Fibroblast of villous mesenchyme (primary cell): ENCODE measurements around the gene KBTBD12. TPM values are rescaled to one million over a fixed set of nuclear protein-coding genes. Genes with fewer than 3 reads are reported as not detected.
"Not testable (repeated sequence)": the region's sequence is repeated elsewhere in the genome, so short reads cannot be mapped to it uniquely, and the experiment has no call there.

ENCODE experiments used
- DNase-seq: peaks from one replicate; pipeline ENCODE4 v3.0.0-alpha.2; 2010; ENCODE audit warnings: low read depth
- H3K4me3 ChIP-seq: 2 replicates; pipeline ENCODE4 v1.5.1; 2011; ENCODE audit warnings: low read depth, mild to moderate bottlenecking, low read length
- total RNA-seq: library from RNA; depleted of rRNA; stranded (reverse); fragments of >200 nt; gene quantifications from 2 replicates; pipeline ENCODE4 v1.2.3, GENCODE V29; 2012
- TF ChIP-seq, protein P1 (sequence below): IDR thresholded peaks from 2 replicates; pipeline ENCODE4 v1.5.1; 2012; ENCODE audit warnings: low read depth, mild to moderate bottlenecking, low read length; ENCODE audit not compliant: insufficient read depth

KBTBD12 gene
- total RNA-seq, 1 donor: not detected

- peak; percentile 57 for DNase-seq
- TF ChIP-seq, protein P1, sequence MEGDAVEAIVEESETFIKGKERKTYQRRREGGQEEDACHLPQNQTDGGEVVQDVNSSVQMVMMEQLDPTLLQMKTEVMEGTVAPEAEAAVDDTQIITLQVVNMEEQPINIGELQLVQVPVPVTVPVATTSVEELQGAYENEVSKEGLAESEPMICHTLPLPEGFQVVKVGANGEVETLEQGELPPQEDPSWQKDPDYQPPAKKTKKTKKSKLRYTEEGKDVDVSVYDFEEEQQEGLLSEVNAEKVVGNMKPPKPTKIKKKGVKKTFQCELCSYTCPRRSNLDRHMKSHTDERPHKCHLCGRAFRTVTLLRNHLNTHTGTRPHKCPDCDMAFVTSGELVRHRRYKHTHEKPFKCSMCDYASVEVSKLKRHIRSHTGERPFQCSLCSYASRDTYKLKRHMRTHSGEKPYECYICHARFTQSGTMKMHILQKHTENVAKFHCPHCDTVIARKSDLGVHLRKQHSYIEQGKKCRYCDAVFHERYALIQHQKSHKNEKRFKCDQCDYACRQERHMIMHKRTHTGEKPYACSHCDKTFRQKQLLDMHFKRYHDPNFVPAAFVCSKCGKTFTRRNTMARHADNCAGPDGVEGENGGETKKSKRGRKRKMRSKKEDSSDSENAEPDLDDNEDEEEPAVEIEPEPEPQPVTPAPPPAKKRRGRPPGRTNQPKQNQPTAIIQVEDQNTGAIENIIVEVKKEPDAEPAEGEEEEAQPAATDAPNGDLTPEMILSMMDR: peak; percentile 21
- H3K4me3 ChIP-seq: no peak overlapping the region
These were observed 24.9 kb upstream of the KBTBD12 start for GRCh38 chr3:127889976-127890650.

- not testable (repeated sequence) for H3K4me3 ChIP-seq
- TF ChIP-seq, protein P1: peak; percentile 28
- peak; percentile 22 for DNase-seq
These were observed 24.3 kb upstream of the KBTBD12 start for GRCh38 chr3:127890651-127891290.

DNA sequence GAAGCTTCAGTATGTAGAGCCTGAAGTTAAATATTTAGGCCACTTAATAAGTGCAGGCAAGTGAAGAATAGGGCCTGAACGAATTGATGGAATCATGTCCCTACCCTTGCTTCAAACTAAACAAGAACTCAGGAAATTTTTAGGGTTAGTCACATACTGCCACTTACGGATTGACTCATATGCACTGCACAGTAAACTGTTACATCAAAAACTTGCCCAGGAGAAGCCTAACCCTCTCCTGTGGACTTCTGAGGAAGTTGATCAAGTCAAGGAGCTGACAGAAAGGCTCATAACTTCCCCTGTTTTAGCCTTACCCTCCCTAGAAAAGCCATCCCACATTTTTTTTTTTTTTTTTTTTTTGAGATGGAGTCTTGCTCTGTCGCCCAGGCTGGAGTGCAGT, 20.6 kb upstream of the KBTBD12 start:
- TF ChIP-seq, protein P1: no peak
- no peak overlapping the region for H3K4me3 ChIP-seq
- DNase-seq: no peak

DNA sequence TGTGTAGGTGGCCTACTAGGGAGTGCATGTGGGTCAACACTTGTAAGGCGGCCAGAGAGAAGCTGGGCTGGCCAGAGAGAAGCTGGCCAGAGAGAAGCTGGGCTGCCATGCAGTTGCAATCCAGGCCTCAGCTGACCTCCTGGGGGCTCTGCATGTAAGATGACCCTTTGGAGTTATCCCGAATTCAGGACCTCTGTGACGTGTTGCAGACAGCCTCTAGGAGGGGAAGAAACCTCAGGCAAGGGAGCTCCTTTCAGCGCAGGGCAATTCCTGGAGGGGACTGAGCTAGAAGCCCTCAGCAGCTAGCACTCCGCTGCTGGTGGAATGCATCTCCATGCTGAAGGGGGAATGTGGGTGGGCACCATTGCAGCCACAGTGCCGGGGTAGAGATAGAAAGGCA, 15.8 kb upstream of the KBTBD12 start:
- DNase-seq: no peak
- H3K4me3 ChIP-seq: no peak overlapping the region
- TF ChIP-seq, protein P1: no peak

GRCh38 chr3:127899766-127900165, 15.3 kb upstream of the KBTBD12 start:
- H3K4me3 ChIP-seq: no peak overlapping the region
- TF ChIP-seq, protein P1: no peak
- no peak for DNase-seq

DNA sequence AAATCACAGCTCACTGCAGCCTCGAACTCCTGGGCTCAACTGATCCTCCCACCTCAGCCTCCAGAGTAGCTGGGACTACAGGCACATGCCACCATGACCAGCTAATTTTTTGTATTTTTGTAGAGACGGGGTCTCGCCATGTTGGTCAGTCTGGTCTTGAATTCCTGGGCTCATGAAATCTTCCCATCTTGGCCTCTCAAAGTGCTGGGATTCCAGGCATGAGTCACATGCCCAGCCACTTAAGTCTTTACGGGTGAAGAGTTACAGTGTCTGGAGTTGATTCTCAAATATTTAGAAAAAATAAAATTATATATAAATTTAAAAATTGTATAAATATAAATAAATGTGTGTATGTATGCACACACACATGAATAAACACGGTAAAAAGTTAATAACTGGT, 14.5 kb upstream of the KBTBD12 start:
- no peak overlapping the region for H3K4me3 ChIP-seq
- TF ChIP-seq, protein P1: no peak
- no peak for DNase-seq
